ENCODE measurements around the gene ZNG1A. TPM values are rescaled to one million over a fixed set of nuclear protein-coding genes. Genes with fewer than 3 reads are reported as not detected.
"Not testable (repeated sequence)": the region's sequence is repeated elsewhere in the genome, so short reads cannot be mapped to it uniquely, and the experiment has no call there.

Gene ZNG1A
- total RNA-seq, result 10 to 100 TPM; 40.0 to 56.4 TPM

DNA sequence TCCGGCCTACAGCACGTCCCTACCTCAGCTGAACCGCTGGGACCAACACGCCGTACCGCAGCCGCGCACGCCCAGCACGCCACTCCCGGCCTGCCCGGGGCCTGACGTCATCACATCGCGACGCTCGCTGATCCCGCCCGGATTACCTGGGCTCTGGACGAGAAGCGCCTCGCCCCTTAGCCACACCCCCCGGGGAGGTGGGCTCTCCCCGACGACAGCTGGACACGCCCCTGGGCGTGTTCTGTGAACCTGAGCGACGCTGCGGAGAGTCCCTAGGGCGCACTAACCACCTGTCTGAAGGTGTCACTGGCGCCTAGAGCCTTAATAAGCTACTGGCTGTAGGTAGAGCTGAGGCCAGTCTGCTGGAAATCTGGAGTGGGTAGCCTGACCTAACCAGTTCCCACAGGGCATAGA lies at the start of gene ZNG1A:
Gene ZNG1A (minus strand): TSS at position 87 of the 414 bp plus-strand sequence. CDS start 87 bp downstream, outside the sequence.
- H3K9me3 Mint-ChIP-seq (ENCODE audit: low read depth); H3K27me3 Mint-ChIP-seq; ATAC-seq; H3K4me1 Mint-ChIP-seq; CTCF ChIA-PET; H3K36me3 Mint-ChIP-seq: not testable (repeated sequence)
- Mint-ChIP-seq H3K4me3 (peak within 1 kb of the TSS; percentile 80), H3K27ac (peak within 1 kb of the TSS; percentile 82)
- peak; percentile 89 for DNase-seq

DNA sequence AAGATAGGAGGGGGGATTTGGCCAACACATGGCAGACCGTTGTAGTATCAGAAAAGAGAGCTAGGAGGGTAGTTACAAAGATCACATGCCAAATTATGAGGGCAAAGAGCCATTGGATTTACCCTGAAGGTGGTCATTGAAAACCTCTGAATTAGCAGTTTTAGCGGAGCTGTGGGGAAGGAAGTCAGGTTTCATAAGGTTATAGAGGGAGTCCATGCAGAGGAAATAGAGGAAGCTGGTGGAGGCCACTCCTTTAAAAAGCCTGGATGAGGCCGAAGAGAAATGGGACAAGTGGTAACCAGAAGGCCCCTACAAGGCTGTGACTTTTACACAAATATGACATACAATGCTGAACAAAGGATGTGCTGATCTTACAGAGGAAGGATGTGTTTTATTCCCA lies 49.0 kb upstream of the ZNG1A start:
- no peaks in the 10 kb centered on the region for H3K27me3 Mint-ChIP-seq
- H3K4me1 Mint-ChIP-seq, result peaks cover 26% of the 10 kb centered on the region
- CTCF ChIA-PET, result interaction anchor here (2.3 kb wide), 1 partner anchor 13 kb away, joined by 7 read pairs; the partner anchor contains the start of gene DOCK8
- peak overlapping the region; percentile 39 for H3K27ac Mint-ChIP-seq
- no peak for ATAC-seq
- no peak for DNase-seq
- H3K4me3 Mint-ChIP-seq, result no peak overlapping the region
- H3K36me3 Mint-ChIP-seq, result peaks cover 54% of the 10 kb centered on the region
- H3K9me3 Mint-ChIP-seq (ENCODE audit: low read depth), result peaks cover 15% of the 10 kb centered on the region

DNA sequence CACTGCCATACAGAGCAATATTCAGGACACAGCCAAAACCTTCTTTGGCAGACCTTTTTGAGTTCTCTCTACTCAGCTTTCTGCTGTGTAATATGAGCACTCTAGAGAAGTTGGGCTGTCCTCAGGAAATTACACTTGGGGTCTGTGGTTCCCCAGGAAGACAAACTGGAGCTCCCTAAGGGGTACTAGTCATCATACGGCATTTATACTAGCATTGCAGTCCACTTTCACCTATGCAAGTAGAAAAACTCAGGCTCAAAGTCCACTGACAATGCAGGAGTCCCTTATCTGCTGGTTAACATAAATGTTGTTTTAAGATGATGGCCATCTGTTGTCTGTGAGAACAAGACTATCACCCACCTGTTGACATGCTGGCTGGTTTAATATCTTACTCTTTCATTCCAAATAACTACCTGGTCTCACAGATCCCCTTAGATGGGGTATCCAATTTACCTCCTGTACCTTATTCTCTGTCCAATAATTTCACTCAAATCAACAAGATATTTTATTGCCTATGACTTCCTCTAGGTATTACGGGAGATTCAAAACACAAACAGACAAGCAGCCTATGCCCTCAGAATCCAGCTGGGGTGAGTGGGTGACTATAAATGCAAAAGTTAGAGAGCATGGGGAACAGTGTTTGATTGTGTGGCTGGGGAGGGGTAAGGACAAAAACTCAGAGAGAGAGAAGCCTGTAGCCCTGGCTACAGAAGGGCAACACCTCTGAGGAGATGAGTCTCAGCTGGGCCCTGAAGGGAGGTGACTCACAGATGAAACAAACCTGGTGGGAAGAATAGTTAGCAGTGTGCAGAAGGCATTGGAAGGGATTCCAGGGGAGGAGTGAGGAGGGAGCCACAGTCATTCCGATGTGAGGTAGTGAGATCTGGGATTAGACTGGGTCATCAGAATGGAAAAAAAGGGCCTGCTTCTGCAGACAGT lies 46.0 kb upstream of the ZNG1A start:
- ATAC-seq (peak; percentile 58), DNase-seq (peak; percentile 74)
- Mint-ChIP-seq H3K27ac (no peak overlapping the region), H3K27me3 (no peaks in the 10 kb centered on the region), H3K4me1 (peaks cover 48% of the 10 kb centered on the region), H3K9me3 (ENCODE audit: low read depth) (peaks cover 15% of the 10 kb centered on the region), H3K36me3 (peaks cover 49% of the 10 kb centered on the region), H3K4me3 (no peak overlapping the region)
- CTCF ChIA-PET, result interaction anchor here (0.6 to 7.3 kb wide), 9 partner anchors 10 to 86 kb away, joined by 3 to 57 read pairs (median 3); partner anchors contain the start of gene DOCK8

DNA sequence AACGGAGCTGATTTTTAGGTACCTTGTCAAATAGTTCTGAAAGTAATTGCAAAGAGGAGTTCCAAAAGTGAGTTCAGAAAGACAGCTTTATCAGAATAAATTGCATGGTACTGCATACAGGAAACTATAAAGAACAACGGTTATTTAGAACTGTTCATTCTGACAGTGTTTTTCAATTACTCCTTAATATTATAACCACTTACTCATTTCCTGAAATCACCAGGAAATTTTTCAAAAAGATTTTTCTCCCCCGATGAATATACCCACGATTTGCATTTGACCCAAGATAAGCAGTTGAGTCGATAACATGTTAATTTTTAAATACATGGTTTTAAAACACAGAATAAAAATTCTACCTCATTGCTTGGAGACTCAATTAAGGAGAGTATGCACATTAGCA lies 45.2 kb upstream of the ZNG1A start:
- CTCF ChIA-PET, result interaction anchor here (0.7 to 7.3 kb wide), 8 partner anchors 9 to 51 kb away, joined by 3 to 57 read pairs (median 3); partner anchors contain the start of gene DOCK8

DNA sequence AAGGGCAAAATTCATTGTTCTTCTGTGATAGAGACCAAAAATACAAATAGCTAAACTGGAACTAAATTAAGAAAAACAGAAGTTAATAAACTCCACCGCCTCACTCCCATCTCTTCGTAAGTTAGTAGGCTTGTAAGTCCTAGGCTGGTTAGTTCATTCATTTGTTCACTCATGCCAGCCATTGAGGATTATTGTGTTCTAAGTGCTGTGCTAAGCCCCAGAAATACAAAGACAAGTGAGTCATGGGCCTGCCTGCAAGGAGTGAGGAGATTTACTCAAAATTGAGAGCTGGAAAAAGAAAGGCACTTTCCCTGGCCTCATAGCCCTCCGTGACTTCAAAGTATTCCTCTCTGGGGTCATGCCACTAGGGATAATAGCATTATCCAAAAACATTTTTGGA lies 44.3 kb upstream of the ZNG1A start:
- peak overlapping the region; percentile 57 for H3K4me3 Mint-ChIP-seq
- DNase-seq (no peak), ATAC-seq (no peak)
- H3K36me3 Mint-ChIP-seq, result peaks cover 47% of the 10 kb centered on the region
- peaks cover 6% of the 10 kb centered on the region for H3K9me3 Mint-ChIP-seq (ENCODE audit: low read depth)
- H3K27me3 Mint-ChIP-seq, result no peaks in the 10 kb centered on the region
- CTCF ChIA-PET, result interaction anchor here (1.9 to 7.3 kb wide), 4 partner anchors 9 to 52 kb away, joined by 5 to 57 read pairs (median 18); partner anchors contain the start of gene DOCK8
- peak overlapping the region; percentile 90 for H3K27ac Mint-ChIP-seq
- peaks cover 50% of the 10 kb centered on the region for H3K4me1 Mint-ChIP-seq

More for the DNA sequence above, 45.2 kb upstream of the ZNG1A start:
- Mint-ChIP-seq H3K4me3 (no peak overlapping the region), H3K27me3 (no peaks in the 10 kb centered on the region), H3K9me3 (ENCODE audit: low read depth) (peaks cover 10% of the 10 kb centered on the region), H3K4me1 (peaks cover 48% of the 10 kb centered on the region), H3K27ac (no peak overlapping the region), H3K36me3 (peaks cover 49% of the 10 kb centered on the region)
- DNase-seq (no peak), ATAC-seq (no peak)

DNA sequence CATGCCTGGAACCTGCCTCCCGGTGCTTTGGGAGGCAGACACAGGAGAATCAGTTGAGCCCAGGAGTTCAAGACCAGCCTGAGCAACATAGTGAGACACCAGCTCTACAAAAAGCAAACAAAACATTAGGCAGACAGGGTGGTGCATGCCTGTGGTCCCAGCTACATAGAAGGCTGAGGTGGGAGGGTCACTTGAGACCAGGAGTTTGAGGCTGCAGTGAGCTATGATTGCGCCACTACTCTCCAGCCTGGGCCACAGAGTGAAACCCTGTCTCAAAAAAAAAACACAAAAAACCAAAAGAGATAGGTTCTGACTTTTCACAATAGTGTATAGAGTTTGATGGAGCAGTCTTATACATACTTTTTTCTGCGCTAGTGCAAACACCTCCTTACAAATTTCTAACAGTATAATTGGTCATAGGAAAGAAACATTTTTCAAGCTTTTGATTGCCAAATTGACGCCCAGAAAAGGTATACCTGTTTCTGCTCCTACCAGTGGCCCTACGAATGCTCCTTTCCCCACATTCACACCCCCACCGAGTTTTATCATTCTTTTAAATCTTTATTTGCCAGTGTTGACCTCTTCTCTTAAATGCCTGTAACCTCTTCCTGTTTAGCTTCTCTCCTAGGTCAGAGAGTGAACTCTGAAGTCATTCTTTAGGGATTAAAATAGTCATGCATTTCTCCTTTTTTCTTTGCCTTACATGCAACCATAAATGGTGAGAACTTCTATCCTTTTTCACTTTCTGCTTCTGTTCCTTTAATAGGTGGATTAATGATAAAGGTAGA lies 43.3 kb upstream of the ZNG1A start:
- Mint-ChIP-seq H3K36me3 (peaks cover 42% of the 10 kb centered on the region), H3K4me1 (peaks cover 50% of the 10 kb centered on the region), H3K4me3 (peak overlapping the region; percentile 57), H3K27me3 (no peaks in the 10 kb centered on the region), H3K27ac (peak overlapping the region; percentile 90), H3K9me3 (ENCODE audit: low read depth) (no peaks in the 10 kb centered on the region)
- ATAC-seq (peak; percentile 69), DNase-seq (peak; percentile 73)
- CTCF ChIA-PET, result interaction anchor here (0.8 to 7.3 kb wide), 4 partner anchors 14 to 53 kb away, joined by 4 to 57 read pairs (median 15); no protein-coding TSS in a partner anchor

DNA sequence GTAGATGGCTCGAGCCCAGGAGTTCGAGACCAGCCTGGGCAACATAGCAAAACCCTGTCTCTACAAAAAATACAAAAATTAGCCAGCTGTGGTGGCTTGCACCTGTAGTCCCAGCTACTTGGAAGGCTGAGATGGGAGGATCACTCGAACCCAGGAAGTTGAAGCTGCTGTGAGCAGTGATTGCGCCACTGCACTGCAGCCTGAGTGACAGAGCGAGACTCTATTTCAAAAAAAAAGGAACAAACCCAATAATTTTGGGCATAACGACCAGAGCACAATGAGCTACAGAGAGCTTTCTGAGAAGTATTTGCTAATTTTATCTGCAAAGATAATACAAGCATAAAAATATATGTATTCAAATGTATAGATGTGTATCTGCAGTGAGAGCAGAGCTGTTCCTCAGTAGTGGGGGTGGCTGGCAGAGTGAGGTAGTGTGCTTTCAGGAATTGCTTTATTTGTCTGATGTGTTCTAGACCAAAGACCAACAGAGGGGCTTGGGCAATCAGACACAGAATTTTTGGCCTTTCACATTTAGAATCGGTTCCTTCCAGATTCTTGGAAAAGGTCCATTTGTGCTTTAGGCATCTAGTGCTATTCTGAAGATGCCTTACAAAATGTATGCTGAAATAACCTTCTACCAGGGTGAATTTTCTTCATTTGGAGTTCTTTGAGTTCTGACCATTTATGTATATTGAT lies 41.0 kb upstream of the ZNG1A start:
- Mint-ChIP-seq H3K4me3 (no peak overlapping the region), H3K36me3 (peaks cover 51% of the 10 kb centered on the region), H3K27me3 (no peaks in the 10 kb centered on the region), H3K9me3 (ENCODE audit: low read depth) (no peaks in the 10 kb centered on the region), H3K27ac (peak overlapping the region; percentile 67), H3K4me1 (peaks cover 58% of the 10 kb centered on the region)
- no peak for DNase-seq
- CTCF ChIA-PET, result interaction anchor here (0.9 to 7.3 kb wide), 4 partner anchors 23 to 61 kb away, joined by 3 to 57 read pairs (median 4); no protein-coding TSS in a partner anchor
- ATAC-seq, result no peak

DNA sequence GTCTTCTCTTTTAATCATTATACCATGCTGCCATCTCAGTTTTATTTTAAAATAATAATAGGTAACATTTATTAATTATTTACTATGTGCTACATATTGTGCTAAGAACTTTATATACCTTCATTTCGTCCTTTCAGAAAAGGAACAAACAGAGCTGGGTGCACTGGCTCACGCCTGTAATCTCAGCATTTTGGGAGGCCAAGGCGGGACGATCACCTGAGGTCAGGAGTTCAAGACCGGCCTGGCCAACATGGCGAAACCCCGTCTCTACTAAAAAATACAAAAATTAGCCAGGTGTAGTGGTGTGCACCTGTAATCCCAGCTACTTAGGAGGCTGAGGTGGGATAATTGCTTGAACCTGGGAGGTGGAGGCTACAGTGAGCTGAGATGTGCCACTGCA lies 40.2 kb upstream of the ZNG1A start:
- H3K4me1 Mint-ChIP-seq, result peaks cover 62% of the 10 kb centered on the region
- not testable (repeated sequence) for H3K4me3 Mint-ChIP-seq; ATAC-seq; DNase-seq; H3K9me3 Mint-ChIP-seq (ENCODE audit: low read depth); H3K27ac Mint-ChIP-seq; H3K27me3 Mint-ChIP-seq
- peaks cover 45% of the 10 kb centered on the region for H3K36me3 Mint-ChIP-seq
- CTCF ChIA-PET, result interaction anchor here (1.4 to 7.3 kb wide), 2 partner anchors 24 to 56 kb away, joined by 3 to 57 read pairs; no protein-coding TSS in a partner anchor

DNA sequence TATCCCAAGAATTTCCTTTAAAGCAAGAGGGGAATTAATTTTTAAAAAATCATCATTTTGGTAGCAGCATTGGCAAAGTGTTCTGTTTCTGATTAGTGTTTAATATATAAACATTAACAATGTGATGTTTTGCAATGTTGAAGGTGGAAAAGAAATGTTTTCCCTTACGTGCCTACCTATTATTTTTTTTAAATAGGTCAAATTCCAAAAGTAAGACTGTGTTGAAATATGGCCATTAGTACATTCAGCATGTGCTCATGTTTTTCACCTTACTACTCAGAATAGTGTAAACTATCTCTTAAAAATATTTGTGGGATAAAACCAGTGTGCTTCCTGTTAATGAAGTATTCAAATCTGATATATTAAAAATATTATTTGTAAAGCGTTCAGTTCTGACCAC lies 39.1 kb upstream of the ZNG1A start:
- DNase-seq, result no peak
- ATAC-seq, result no peak
- H3K9me3 Mint-ChIP-seq (ENCODE audit: low read depth), result no peaks in the 10 kb centered on the region
- H3K27ac Mint-ChIP-seq, result no peak overlapping the region
- no peaks in the 10 kb centered on the region for H3K27me3 Mint-ChIP-seq
- H3K36me3 Mint-ChIP-seq, result peaks cover 38% of the 10 kb centered on the region
- peak overlapping the region; percentile 77 for H3K4me3 Mint-ChIP-seq
- CTCF ChIA-PET, result interaction anchor here (1.6 to 4.7 kb wide), 2 partner anchors 8 to 56 kb away, joined by 5 to 43 read pairs; no protein-coding TSS in a partner anchor
- H3K4me1 Mint-ChIP-seq, result peaks cover 65% of the 10 kb centered on the region

DNA sequence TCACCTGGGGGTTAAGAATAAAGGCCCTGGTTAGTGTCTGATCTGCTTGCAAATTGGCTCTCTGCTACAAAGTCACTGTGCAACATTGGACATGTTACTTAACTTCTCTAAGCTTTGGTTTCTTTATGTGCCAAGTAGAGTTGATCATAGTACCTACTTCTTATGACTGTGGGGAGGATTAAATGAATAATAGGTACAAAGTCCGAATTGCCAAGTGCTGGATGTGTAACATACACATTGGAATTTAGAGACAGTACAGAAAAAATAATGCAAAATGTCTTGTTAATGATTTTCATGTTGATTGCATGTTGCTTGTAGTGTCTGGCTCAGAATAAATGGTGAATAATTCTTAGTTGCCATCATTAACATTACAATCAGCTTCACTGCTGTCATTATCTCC lies 38.0 kb upstream of the ZNG1A start:
- peaks cover 55% of the 10 kb centered on the region for H3K4me1 Mint-ChIP-seq
- H3K36me3 Mint-ChIP-seq, result peaks cover 37% of the 10 kb centered on the region
- peak overlapping the region; percentile 77 for H3K4me3 Mint-ChIP-seq
- no peak for ATAC-seq
- CTCF ChIA-PET, result interaction anchor here (1.2 to 4.7 kb wide), 6 partner anchors 9 to 90 kb away, joined by 3 to 43 read pairs (median 10); no protein-coding TSS in a partner anchor
- H3K27me3 Mint-ChIP-seq, result no peaks in the 10 kb centered on the region
- H3K9me3 Mint-ChIP-seq (ENCODE audit: low read depth), result no peaks in the 10 kb centered on the region
- DNase-seq, result no peak
- peak overlapping the region; percentile 60 for H3K27ac Mint-ChIP-seq

DNA sequence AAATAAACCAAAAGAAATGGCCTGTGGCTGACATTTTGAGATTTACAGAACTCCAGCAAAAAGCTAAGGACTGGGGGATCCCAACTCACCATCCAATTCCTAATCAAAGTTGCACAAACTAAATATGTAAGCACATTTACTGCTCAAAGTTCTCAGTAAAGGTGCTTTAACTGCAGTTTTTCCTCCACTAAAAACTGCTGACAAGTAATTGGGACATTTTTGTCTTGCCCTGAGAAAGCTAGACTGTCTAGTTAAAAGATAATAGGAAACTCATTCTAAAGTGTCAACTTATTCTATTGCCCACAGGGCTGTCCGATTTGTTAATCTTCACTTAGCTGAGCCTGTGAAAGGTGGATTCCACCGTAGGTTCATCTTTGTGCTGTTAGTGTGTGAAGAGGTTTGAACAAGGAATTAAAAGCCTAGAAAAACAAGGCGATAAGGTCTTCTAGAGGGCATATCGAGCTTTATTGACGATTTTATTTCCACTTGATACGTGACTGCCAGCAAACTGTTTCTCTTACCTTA lies 36.8 kb upstream of the ZNG1A start:
- Mint-ChIP-seq H3K27ac (peak overlapping the region; percentile 85), H3K9me3 (ENCODE audit: low read depth) (no peaks in the 10 kb centered on the region), H3K27me3 (no peaks in the 10 kb centered on the region), H3K4me1 (peaks cover 49% of the 10 kb centered on the region), H3K4me3 (peak overlapping the region; percentile 77), H3K36me3 (peaks cover 33% of the 10 kb centered on the region)
- ATAC-seq, result no peak
- DNase-seq, result no peak
- CTCF ChIA-PET, result interaction anchor here (0.7 to 4.7 kb wide), 12 partner anchors 9 to 80 kb away, joined by 3 to 43 read pairs (median 9); no protein-coding TSS in a partner anchor
